GM21367 (cell line): Measurements from ENCODE around the gene VTN.
A peak's percentile ranks its signal among the peaks of the same experiment; 100 is the strongest.

ENCODE experiments used
- ATAC-seq: cut with Tn5 transposase; IDR thresholded peaks from one replicate; pipeline ENCODE4 v1.9.1; 2021; ENCODE audit not compliant: unreplicated experiment

Gene VTN

GRCh38 chr17:28369684-28370034, 448 bp downstream of the VTN start:
- ATAC-seq, result no peak

DNA sequence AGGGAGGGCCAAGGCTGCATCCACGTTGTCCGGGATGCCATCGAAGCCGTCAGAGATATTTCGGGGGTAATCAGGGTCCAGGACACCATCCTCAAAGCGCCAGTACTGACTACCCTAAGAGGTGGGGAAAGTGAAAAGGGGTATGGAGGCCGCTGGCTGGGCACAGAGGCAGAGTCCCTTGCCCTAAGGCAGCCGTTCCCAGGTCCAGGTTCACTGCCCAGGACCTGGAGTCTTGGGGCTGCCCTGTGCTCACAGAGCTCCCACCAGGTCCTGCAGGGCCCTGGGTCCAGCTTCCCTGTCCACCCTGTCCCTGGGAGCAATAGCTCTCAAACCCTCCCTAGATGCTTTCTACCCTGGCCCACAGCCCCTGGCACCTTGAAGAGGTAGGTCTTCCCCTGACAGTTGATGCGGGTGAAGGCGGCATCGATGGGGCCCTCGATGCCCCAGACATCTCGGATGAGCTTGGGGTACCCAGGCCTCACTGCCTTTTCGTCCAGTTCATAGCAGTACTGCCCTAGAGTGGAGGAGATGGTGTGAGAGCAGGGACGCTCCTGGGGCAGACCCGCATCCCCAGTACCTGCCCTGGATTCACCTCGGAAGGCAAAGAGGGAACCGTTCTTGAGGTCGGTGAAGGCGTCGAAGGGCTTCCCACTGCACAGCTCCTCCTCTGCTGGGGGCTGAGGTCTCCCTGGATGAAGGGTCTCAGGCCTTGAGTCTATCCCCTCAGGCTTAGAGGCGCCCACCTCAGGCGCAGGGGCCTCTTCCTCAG, 1.0 kb downstream of the VTN start:
- no peak for ATAC-seq

DNA sequence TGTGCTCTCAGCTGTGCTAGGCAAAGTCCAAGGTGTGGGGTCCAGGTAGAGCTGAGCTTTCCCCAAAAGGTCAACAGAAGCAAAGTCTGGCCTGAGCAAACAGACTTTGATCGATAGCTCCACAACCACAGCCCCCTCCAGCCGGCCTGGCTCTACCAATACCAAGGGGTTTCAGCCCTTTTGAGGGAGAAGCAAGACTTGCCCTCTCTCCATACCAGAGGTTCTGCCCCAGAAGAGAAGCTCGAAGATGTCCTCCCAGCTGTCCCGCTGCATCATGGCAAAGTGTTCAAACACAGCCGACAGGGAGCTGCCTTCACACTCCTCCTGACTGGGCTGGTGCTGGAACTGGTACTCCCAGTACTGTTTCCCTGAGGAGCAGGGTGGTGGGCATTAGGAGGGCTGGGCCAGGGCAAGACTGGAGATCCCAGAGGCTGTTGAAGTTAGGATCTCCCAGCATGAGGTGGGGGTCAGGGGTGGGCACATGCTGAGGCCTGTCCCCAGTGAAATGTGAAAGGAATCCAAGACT, 1.7 kb downstream of the VTN start:
- ATAC-seq, result no peak

GRCh38 chr17:28367641-28368305, 2.3 kb downstream of the VTN start:
- no peak for ATAC-seq

- ATAC-seq, result no peak
Measured at GRCh38 chr17:28366605-28367004, 3.5 kb downstream of the VTN start.

DNA sequence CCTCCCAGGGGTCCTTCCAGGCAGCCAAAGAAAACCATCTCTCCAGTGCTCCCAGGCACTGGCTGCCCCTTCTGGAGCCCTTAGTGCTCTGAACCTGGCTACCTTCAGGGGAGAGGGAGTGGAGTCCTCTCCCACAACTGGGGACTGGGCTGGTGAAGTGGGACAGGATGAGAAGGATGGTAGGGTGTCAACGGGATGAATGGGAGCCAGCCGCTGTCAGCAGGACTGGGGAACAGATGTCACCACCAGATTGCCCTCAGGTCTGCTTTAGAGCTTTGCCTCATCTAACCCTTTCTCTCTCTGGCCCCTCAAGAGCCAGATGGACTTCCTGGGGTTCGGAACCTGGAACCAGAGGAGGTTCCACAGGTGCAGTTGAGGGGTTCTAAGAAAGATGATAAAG, 4.6 kb downstream of the VTN start:
- no peak for ATAC-seq

GRCh38 chr17:28364665-28365363, 5.3 kb downstream of the VTN start, which contains the start of gene SEBOX:
TSS of gene SEBOX (minus strand) at chr17:28365199. CDS start at chr17:28365151, 48 bp downstream.
- ATAC-seq, result no peak

GRCh38 chr17:28363776-28364650, 6.1 kb downstream of the VTN start:
- ATAC-seq, result no peak

- ATAC-seq, result no peak
Measured at GRCh38 chr17:28363186-28363585, 6.9 kb downstream of the VTN start.

- ATAC-seq, result no peak
Measured at GRCh38 chr17:28357901-28358197, 12.3 kb downstream of the VTN start.

DNA sequence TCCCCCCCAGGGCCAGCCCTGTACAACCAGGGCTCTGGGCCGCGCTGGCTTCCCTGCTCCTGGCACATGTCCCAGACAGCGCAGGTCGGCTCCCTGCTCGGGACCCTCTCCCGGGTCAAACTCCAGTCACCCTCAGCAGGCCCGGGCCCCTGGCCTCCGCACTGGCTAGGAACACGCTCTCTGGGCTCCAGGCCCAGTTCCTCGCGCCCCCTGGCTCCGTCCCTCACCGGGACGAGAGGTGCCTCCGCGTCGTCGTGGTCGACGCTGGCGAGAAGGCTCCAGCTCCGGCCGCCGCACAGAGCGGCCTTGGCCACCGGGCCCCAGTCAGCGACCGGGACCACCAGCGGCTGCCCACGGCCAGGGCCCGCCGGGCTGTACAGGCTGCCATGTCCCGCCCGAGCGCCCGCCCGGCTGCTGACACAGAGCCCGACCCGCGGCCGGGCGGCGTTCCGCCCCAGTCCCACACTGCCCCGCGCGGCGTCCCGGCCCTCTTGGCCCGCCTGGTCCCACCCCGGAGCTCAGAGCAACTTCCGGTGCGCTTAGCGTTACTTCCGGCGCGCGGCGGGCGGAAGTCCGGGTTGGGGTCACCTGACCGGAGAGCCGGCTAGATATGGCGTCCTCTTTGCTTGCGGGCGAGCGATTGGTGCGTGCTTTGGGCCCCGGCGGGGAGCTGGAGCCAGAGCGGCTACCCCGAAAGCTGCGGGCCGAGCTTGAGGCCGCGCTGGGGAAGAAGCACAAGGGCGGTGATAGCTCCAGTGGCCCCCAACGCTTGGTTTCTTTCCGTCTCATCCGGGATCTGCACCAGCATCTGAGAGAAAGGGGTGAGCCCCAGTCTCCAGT, 12.8 kb downstream of the VTN start, which contains the start of gene POLDIP2:
Gene POLDIP2, minus strand, starts transcription at position 467 of the 840 bp plus-strand sequence. Its CDS starts 79 bp downstream, at position 388.
- peak; percentile 77 for ATAC-seq

GRCh38 chr17:28350271-28350670, 19.8 kb downstream of the VTN start:
- ATAC-seq, result no peak

GRCh38 chr17:28348979-28349378, 21.1 kb downstream of the VTN start:
- no peak for ATAC-seq

DNA sequence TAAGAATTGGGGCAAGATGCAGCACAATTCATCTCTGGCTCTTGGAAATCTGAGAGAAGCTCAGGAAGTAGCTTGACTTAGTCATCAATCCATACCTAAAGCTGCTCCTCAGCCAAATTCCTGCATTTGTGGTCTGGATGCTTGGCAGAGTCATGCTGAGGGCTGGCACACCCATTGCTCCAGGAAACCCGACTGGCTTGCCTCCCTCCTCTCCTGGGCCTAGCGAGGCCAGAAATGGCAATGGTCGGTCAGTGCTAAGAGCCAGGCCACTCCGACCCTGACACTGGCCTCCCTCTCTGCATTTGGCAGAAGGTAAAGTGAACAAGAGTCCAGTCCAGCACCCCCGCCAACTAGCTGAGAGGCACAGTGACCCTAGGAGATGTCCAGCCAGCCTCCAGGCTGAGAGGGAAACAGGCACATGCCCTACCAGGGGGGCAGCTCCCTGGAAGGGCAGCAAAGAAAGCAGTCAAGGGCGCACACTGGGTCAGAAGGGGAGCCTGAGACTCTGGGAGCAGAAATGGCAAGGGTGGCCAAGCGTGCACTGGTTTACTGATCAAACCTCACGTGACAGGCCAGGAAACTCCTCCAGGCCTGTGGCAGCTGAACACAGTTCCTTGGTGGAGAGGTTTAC, 22.7 kb downstream of the VTN start:
- ATAC-seq, result no peak

DNA sequence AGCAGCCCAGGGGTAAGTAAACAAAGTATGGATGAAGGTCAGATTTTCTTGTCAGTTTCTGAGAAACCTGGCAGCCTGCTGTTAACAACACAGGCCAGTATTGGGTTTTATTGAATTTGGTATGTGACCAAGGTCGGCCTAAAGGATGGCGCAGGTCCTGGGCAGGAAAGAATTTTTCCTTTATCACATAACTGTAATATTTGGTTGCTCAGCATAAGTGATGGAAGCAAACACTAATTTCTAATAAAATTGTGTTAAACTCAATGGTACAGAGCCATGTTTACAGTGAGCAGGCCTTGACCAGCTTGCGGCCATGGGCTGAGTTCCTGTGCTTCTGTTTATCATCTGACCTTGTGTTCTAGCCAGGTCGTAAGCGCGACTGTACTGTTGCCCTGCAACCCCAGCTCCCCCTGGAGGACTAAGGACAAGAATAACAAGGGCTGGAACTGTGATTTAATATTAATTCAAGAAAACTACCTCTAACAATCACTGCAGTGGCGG, 23.3 kb downstream of the VTN start:
- ATAC-seq, result no peak

GRCh38 chr17:28346199-28346580, 23.9 kb downstream of the VTN start:
- no peak for ATAC-seq

GRCh38 chr17:28345419-28346198, 24.5 kb downstream of the VTN start:
- ATAC-seq, result no peak

- ATAC-seq, result no peak
Measured at GRCh38 chr17:28344435-28344901, 25.6 kb downstream of the VTN start.
